ENCODE results near the gene PRPF40B.

Gene PRPF40B

GRCh38 chr12:49661746-49662145 lies 38.4 kb downstream of the PRPF40B start:
- no peak for DNase-seq

- DNase-seq: no peak
Measured at GRCh38 chr12:49662998-49663843, 39.9 kb downstream of the PRPF40B start.

GRCh38 chr12:49664167-49664566 lies 40.8 kb downstream of the PRPF40B start:
- no peak for DNase-seq

DNA sequence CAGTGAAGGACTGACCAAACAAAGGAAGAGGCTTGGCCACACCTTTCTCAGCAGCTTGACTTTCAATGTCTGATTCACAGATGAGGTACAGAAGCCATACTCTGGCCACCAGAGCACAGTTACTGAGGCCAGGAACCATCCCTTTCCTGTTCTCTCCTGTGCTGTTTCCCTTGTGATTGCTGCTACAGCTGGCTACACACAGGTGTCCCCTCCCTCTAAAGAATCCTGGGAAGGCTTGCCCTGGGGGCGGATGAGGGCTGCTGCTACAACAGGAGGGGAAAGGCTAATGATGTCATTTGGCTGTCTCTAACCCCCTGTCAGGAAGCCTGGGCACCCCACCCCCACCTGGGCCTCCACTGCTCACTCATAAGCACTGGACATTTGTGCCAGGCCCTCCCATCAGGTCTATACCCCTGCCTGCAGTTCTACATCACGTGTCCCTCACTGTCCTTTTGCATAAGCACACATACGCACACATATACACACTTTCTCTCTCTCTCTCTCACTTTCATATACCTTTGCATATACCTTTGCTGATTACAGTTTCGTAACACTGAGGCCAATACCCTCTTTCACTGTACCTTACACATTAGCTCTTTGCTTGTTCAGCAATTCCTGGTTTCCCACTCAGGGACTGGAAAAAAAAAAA lies 41.4 kb downstream of the PRPF40B start:
- DNase-seq: no peak

- no peak for DNase-seq
Measured at GRCh38 chr12:49665384-49665783, 42.0 kb downstream of the PRPF40B start.

GRCh38 chr12:49666176-49666575 lies 42.8 kb downstream of the PRPF40B start:
- DNase-seq: no peak

- DNase-seq: no peak
Measured at GRCh38 chr12:49667325-49668090, 44.1 kb downstream of the PRPF40B start.

DNA sequence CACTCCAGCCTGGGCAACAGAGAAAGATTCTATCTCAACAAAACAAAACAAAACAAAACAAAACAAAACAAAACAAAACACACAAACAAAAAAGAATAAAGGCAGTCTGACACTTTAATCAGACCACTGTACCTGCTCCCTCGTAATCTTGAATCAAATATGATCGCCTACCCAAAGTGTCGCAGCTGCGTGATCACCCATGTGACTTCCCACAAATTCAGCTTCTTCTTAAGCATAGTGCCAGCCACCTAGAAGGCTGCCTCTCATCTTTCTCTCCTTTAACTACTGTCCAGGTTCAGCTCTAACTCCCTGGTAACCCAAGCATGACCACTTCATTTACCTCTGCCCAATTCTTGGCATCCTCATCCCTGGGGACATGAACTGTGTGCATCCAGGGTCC lies 46.4 kb downstream of the PRPF40B start:
- no peak for DNase-seq

GRCh38 chr12:49671031-49671765 lies 47.8 kb downstream of the PRPF40B start:
- DNase-seq: no peak

- no peak for DNase-seq
Measured at GRCh38 chr12:49672301-49673217, 49.2 kb downstream of the PRPF40B start.

GRCh38 chr12:49673446-49674317 lies 50.3 kb downstream of the PRPF40B start:
- peak; percentile 52 for DNase-seq

DNA sequence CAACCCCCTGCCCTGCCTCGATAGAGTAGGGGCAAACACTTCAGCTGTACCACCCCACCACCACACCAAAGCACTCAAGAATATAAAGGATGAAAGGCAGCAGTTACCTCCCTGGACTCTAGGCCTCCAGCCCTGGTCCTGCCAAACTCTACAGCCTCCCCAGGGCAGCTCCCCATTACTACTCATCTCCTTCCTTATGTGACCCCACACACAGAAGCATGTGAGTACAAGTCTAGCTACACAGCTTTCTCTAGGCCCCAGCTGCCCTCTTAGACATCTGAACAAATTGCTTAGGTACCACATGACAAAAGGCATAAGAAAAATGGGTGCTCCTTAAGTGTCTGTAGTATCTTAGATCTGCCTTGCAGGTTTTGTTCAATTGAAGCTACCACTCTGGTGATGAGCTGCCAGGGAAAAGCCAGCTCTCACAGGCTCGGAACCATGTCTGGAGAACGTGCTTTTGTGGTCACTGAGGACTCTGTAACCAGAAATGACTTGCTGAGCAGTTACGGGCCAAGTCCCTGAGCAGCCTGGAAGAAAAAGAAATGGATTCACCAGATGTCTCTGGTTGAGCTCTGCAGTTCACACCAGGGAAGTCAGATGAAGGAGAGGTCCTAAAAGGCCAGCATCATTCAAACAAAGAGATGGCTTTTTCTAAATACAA lies 51.1 kb downstream of the PRPF40B start:
- no peak for DNase-seq

- DNase-seq: no peak
Measured at GRCh38 chr12:49675137-49675536, 51.8 kb downstream of the PRPF40B start.

DNA sequence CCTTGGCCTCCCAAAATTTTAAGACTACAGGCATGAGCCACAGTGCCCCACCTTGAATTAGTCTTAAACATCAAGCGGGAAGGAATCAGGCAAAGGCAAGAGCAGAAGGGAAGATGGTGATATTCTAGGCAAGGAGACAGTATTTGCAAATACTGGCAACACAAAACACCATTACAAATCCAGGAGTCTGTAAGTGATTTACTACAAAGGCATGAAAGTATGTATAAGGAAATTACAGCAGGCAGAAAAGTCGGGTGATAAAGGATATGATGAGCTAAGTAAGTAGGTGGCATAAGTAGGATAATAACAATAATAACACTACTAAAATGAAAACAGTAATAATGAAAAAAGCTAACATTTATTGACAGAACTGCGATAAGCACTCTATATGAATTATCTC lies 55.4 kb downstream of the PRPF40B start:
- DNase-seq: no peak

GRCh38 chr12:49680075-49680474 lies 56.7 kb downstream of the PRPF40B start:
- no peak for DNase-seq

- DNase-seq: peak; percentile 25
Measured at GRCh38 chr12:49683599-49684309, 60.4 kb downstream of the PRPF40B start.

DNA sequence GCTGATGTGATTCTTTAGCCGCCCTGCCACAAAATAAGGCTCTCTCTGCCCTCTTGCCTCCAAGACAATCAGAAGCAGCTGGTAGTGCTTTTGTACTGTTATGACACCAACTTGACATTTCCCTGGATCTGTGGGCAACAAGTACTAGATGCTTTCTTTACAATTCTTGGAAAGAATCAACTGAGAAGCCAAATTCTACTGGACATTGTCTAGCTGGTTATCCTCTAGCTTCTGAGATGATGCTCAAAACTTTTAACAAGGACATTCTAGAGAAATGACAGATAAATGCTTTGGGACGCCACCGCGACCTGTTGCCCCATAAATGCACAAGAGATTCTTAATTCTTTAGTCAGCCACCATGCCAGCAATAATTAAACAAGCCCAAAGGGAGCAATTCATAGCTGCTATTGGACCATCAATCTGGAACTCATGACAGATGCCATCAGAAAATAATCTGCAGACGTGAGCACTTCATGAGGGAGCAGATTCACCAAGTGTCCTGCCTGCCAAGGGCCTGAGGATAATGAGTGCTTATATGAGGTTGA lies 61.0 kb downstream of the PRPF40B start:
- no peak for DNase-seq

DNA sequence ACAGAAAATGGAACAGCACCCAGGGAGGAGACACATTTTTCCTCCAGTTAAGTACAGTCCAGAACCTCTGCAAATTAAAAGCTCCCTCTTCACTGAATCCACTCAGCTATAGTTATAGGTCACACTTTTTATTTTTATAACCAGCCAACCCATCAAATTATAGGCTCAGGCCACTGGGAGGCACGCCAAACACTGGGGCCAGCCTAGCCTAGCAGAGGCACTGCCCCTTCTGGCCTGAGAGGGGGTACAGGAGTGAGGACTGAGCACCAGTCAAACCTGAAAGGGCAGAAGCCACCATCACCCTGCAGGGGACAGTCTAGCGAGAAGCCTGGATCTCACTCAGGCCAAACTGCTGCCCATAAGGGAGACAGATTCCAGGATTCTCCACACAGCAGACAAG lies 64.6 kb downstream of the PRPF40B start:
- DNase-seq: no peak

- no peak for DNase-seq
Measured at GRCh38 chr12:49689237-49689636, 65.9 kb downstream of the PRPF40B start.
